ENCODE data around the gene RASL12.

Gene RASL12

DNA sequence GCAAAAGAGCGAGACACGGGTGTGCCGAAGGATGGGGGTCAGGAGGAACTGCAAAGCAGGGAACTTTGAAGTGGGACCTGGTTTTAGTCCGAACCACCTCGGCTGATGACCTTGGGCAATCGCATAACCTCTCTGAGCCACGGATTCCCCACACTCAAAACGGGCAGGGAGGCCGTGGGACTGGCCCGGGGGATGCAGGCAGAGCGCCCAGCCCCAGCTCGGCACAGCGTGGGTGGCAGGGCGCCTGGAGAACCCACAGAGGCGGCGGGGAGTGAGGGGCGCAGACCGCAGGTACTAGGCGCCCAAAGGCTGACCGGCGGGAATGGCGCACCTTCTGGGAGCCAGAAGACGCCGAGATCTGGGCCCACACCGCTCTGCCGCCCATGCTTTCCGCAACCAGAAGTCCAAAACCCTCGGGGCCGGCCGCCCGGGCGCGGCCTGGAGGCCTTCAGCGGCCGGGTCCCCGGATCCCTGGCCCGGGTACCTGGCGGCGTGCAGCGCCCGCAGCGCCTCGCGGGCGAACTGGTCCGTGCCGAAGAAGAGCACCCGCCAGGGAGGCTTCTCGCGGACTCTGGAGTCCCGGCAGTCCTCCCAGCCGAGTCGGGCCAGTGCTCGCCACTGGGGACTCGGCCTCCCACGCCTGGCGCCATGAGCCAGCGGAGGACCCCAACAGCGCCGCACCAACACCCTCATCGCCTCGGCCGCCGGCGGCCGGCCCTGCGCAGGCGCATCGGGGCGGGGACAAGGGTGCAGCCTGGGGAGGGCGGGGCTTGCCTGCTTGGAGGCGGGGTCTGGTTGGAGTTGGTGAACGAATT lies 38.7 kb downstream of the RASL12 start, which contains the start of gene MTFMT:
Gene MTFMT, minus strand, starts transcription at position 719 of the 815 bp plus-strand sequence. Its CDS starts 26 bp downstream, at position 693.
- CTCF ChIA-PET, result no interaction called here
- POLR2A ChIA-PET, result no interaction called here
- no peak for TF ChIP-seq FOXA1 (IDR thresholded peaks at IDR 0.05)
- no peak for TF ChIP-seq SP1 (IDR thresholded peaks at IDR 0.05)
- TF ChIP-seq, protein P1, sequence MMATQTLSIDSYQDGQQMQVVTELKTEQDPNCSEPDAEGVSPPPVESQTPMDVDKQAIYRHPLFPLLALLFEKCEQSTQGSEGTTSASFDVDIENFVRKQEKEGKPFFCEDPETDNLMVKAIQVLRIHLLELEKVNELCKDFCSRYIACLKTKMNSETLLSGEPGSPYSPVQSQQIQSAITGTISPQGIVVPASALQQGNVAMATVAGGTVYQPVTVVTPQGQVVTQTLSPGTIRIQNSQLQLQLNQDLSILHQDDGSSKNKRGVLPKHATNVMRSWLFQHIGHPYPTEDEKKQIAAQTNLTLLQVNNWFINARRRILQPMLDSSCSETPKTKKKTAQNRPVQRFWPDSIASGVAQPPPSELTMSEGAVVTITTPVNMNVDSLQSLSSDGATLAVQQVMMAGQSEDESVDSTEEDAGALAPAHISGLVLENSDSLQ (IDR thresholded peaks at IDR 0.05), result no peak
- TF ChIP-seq SUZ12 (IDR thresholded peaks at IDR 0.05), result no peak
- no peak for TF ChIP-seq ELF4 (IDR thresholded peaks at IDR 0.05)
- TF ChIP-seq HDGF (IDR thresholded peaks at IDR 0.05; ENCODE audit: borderline replicate concordance), result no peak
- no peak for TF ChIP-seq TARDBP (IDR thresholded peaks at IDR 0.05)
- no peak for TF ChIP-seq BHLHE40 (IDR thresholded peaks at IDR 0.05; ENCODE audit: borderline replicate concordance)
- no peak for TF ChIP-seq FOXK2 (IDR thresholded peaks at IDR 0.05)
- TF ChIP-seq ZNF384 (IDR thresholded peaks at IDR 0.05), result no peak
- TF ChIP-seq CTBP1 (IDR thresholded peaks at IDR 0.05; ENCODE audit: borderline replicate concordance), result no peak
- TF ChIP-seq FOXM1 (IDR thresholded peaks at IDR 0.05; ENCODE audit: borderline replicate concordance), result no peak
- no peak for TF ChIP-seq ARNT (IDR thresholded peaks at IDR 0.05)
- no peak for TF ChIP-seq LEF1 (IDR thresholded peaks at IDR 0.05; ENCODE audit: borderline replicate concordance)
- no peak for TF ChIP-seq NFRKB (IDR thresholded peaks at IDR 0.05)
- TF ChIP-seq L3MBTL2 (conservative IDR thresholded peaks at IDR 0.05), result no peak
- DNase-seq (ENCODE audit: extremely low spot score), result peak; percentile 93

DNA sequence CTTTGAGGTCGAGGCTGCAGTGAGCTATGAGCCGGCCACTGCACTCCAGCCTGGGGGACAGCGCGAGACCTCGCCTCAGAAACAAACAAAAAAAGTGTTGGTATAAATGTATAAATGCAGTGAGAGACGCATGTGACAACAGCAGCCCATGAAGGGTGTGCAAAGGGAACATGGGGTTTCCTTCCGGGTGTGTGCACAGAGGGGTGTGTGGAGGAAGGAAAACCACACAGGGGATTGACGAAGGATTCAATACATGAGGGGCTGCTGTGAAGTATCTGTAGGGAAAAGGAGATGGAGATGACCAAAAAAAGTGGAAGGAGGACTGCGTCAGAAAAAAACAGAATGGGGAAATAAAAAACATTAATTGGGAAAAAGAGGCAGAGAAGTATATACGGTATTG lies 39.5 kb downstream of the RASL12 start:
- TF ChIP-seq BHLHE40 (IDR thresholded peaks at IDR 0.05; ENCODE audit: borderline replicate concordance), result no peak
- no peak for TF ChIP-seq ZNF384 (IDR thresholded peaks at IDR 0.05)
- no peak for TF ChIP-seq FOXK2 (IDR thresholded peaks at IDR 0.05)
- TF ChIP-seq, protein P1 (IDR thresholded peaks at IDR 0.05), result no peak
- no peak for TF ChIP-seq ARNT (IDR thresholded peaks at IDR 0.05)
- no peak for TF ChIP-seq TARDBP (IDR thresholded peaks at IDR 0.05)
- TF ChIP-seq ELF4 (IDR thresholded peaks at IDR 0.05), result no peak
- TF ChIP-seq HDGF (IDR thresholded peaks at IDR 0.05; ENCODE audit: borderline replicate concordance), result no peak
- no peak for TF ChIP-seq CTBP1 (IDR thresholded peaks at IDR 0.05; ENCODE audit: borderline replicate concordance)
- TF ChIP-seq FOXA1 (IDR thresholded peaks at IDR 0.05), result no peak
- ChIA-PET CTCF (no interaction called here), POLR2A (no interaction called here)
- no peak for DNase-seq (ENCODE audit: extremely low spot score)

DNA sequence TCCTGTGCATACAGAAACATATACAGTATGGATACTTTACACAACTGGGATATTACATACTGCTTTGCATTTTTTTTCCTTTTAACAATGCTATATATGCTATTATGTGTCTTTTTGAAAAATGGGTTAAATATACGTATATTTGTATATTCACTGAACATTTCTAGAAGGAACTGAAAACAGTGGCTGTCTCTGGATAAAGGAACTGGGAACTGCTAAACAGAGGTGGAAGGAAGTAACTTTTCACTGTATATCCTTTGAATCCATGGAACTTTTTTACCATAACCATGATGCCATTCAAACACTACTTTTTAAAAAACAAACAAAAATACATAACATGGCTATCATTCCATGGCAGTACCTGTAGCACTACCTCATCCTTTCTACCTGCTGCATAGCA lies 40.2 kb downstream of the RASL12 start:
- TF ChIP-seq SP1 (IDR thresholded peaks at IDR 0.05), result no peak
- no peak for TF ChIP-seq FOXK2 (IDR thresholded peaks at IDR 0.05)
- TF ChIP-seq L3MBTL2 (conservative IDR thresholded peaks at IDR 0.05), result no peak
- TF ChIP-seq, protein P1 (IDR thresholded peaks at IDR 0.05), result no peak
- TF ChIP-seq ZNF384 (IDR thresholded peaks at IDR 0.05), result no peak
- TF ChIP-seq NFRKB (IDR thresholded peaks at IDR 0.05), result no peak
- TF ChIP-seq ARNT (IDR thresholded peaks at IDR 0.05), result no peak
- no peak for TF ChIP-seq BHLHE40 (IDR thresholded peaks at IDR 0.05; ENCODE audit: borderline replicate concordance)
- TF ChIP-seq HDGF (IDR thresholded peaks at IDR 0.05; ENCODE audit: borderline replicate concordance), result no peak
- no peak for TF ChIP-seq CTBP1 (IDR thresholded peaks at IDR 0.05; ENCODE audit: borderline replicate concordance)
- no peak for TF ChIP-seq ELF4 (IDR thresholded peaks at IDR 0.05)
- TF ChIP-seq SUZ12 (IDR thresholded peaks at IDR 0.05), result no peak
- no peak for TF ChIP-seq TARDBP (IDR thresholded peaks at IDR 0.05)
- TF ChIP-seq LEF1 (IDR thresholded peaks at IDR 0.05; ENCODE audit: borderline replicate concordance), result no peak
- TF ChIP-seq FOXA1 (IDR thresholded peaks at IDR 0.05), result no peak
- no peak for TF ChIP-seq FOXM1 (IDR thresholded peaks at IDR 0.05; ENCODE audit: borderline replicate concordance)
- DNase-seq (ENCODE audit: extremely low spot score), result no peak
- ChIA-PET CTCF (no interaction called here), POLR2A (no interaction called here)

DNA sequence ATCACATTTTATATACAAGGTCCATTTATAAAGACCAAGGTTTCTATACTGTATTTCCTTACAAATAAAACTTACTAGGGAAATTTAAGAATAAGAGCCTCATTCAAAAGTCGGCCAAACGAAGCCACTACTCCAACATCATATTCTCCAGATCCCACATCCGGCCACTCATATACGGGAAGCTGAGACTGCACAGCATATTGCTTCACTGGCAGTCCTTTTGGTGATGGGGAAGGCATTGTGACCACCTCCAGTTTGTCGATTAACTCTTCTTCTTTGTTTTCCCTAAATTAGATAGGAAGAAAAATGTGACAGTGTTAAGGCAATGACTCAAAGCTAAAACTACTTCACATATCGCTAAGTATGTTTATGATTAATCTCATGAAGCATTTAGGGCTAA lies 41.0 kb downstream of the RASL12 start:
- POLR2A ChIA-PET, result no interaction called here
- no peak for DNase-seq (ENCODE audit: extremely low spot score)
- CTCF ChIA-PET, result no interaction called here
- no peak for TF ChIP-seq ELF4 (IDR thresholded peaks at IDR 0.05)
- TF ChIP-seq LEF1 (IDR thresholded peaks at IDR 0.05; ENCODE audit: borderline replicate concordance), result no peak
- TF ChIP-seq NFRKB (IDR thresholded peaks at IDR 0.05), result no peak
- no peak for TF ChIP-seq ZNF384 (IDR thresholded peaks at IDR 0.05)
- TF ChIP-seq, protein P1 (IDR thresholded peaks at IDR 0.05), result no peak
- TF ChIP-seq FOXK2 (IDR thresholded peaks at IDR 0.05), result no peak

DNA sequence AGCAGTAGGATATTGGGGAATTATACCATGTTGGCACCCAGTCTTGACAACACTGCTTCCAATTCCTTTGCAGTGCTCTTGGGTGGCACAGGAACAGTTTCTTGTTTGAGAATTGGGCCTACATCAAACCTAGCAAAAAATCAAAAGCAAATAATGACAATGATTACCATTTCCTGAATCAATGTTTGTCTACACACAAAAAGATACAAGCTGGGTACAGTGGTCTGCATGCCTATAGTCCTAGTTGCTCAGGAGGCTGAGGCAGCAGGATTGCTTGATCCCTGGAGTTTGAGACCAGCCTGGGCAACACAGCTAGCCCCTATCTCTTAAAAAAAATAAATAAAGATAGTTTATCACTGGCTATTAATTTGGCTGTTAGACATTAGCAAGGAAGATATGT lies 46.3 kb downstream of the RASL12 start:
- TF ChIP-seq FOXK2 (IDR thresholded peaks at IDR 0.05), result no peak
- no peak for TF ChIP-seq ARNT (IDR thresholded peaks at IDR 0.05)
- TF ChIP-seq, protein P1 (IDR thresholded peaks at IDR 0.05), result no peak
- no peak for TF ChIP-seq HDGF (IDR thresholded peaks at IDR 0.05; ENCODE audit: borderline replicate concordance)
- TF ChIP-seq TARDBP (IDR thresholded peaks at IDR 0.05), result no peak
- no peak for TF ChIP-seq BHLHE40 (IDR thresholded peaks at IDR 0.05; ENCODE audit: borderline replicate concordance)
- no peak for TF ChIP-seq NFRKB (IDR thresholded peaks at IDR 0.05)
- TF ChIP-seq LEF1 (IDR thresholded peaks at IDR 0.05; ENCODE audit: borderline replicate concordance), result no peak
- no peak for TF ChIP-seq SP1 (IDR thresholded peaks at IDR 0.05)
- TF ChIP-seq ZNF384 (IDR thresholded peaks at IDR 0.05), result no peak
- no peak for TF ChIP-seq L3MBTL2 (conservative IDR thresholded peaks at IDR 0.05)
- no peak for TF ChIP-seq ELF4 (IDR thresholded peaks at IDR 0.05)
- no peak for TF ChIP-seq FOXM1 (IDR thresholded peaks at IDR 0.05; ENCODE audit: borderline replicate concordance)
- POLR2A ChIA-PET, result no interaction called here
- CTCF ChIA-PET, result no interaction called here
- DNase-seq (ENCODE audit: extremely low spot score), result no peak

Data from HEK293T (cell line).